ENCODE results near the gene CCDC85B. TPM values are rescaled to one million over a fixed set of nuclear protein-coding genes. Genes with fewer than 3 reads are reported as not detected.
A peak's percentile ranks its signal among the peaks of the same experiment; 100 is the strongest.

Gene CCDC85B
- total RNA-seq, 2 experiments from 2014 or later, result 68.8 to 72.4 TPM

DNA sequence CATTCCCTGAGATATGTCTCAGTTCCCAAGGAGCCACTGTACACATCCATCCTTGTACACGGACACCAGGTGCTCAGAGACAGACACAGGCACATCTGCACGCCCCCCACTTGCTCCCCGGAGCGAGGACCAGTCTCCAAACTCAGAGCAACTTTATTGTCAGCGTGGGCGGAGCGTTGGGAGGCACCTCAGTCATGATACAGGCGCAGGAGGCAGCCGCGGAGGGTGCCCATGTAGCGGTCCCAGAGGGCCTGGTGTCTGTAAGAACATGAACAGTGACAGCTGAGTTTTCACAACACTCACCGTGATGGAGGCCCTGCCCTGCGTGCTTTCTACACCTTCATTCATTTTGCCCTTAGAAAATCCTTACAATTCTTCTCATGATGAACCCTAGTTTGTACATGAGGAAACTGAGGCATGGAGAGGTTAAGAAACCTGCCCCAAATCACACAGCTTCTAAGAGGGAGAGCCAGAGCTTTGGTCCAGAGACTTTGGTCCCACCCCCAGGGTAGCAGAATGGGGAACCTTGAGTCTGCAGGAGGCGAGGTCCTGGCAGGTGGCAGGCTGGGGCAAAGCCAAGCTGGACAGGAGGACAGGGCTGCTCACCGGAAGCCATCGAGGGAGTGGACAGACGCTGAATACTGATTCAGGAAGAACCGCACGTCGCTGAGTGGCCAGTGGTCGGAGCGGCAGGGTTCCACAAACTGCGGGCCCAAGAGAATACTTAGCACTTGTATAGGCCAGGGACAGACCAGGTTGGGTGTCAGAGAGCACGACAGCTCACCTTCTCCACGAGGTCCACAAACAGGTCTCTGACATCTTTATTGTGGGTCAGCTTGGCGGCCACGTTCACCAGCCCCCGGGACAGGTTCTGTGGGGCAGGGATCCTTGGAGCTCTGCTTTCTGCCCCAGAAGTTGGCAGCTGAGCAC lies 6.4 kb upstream of the CCDC85B start:
- CTCF ChIA-PET, result interaction anchor here (0.6 to 10.5 kb wide), 55 partner anchors 7 to 277 kb away, joined by 3 to 283 read pairs (median 7); partner anchors contain the start of genes BANF1, C11orf68, CFL1 and CST6
- POLR2A ChIA-PET, result interaction anchor here (0.6 to 28.1 kb wide), 9 partner anchors 7 to 185 kb away, joined by 3 to 560 read pairs (median 5); partner anchors contain the start of genes CFL1, EFEMP2, FOSL1 and KAT5
- Mint-ChIP-seq H3K9me3 (no peaks in the 10 kb centered on the region), H3K4me1 (ENCODE audit: low read depth) (peaks cover 52% of the 10 kb centered on the region), H3K27ac (peak overlapping the region; percentile 77), H3K4me3 (no peak overlapping the region), H3K27me3 (no peaks in the 10 kb centered on the region), H3K36me3 (ENCODE audit: low read depth) (peaks cover 33% of the 10 kb centered on the region)
- ATAC-seq (no peak), DNase-seq (no peak)
- TF ChIP-seq, protein P1, sequence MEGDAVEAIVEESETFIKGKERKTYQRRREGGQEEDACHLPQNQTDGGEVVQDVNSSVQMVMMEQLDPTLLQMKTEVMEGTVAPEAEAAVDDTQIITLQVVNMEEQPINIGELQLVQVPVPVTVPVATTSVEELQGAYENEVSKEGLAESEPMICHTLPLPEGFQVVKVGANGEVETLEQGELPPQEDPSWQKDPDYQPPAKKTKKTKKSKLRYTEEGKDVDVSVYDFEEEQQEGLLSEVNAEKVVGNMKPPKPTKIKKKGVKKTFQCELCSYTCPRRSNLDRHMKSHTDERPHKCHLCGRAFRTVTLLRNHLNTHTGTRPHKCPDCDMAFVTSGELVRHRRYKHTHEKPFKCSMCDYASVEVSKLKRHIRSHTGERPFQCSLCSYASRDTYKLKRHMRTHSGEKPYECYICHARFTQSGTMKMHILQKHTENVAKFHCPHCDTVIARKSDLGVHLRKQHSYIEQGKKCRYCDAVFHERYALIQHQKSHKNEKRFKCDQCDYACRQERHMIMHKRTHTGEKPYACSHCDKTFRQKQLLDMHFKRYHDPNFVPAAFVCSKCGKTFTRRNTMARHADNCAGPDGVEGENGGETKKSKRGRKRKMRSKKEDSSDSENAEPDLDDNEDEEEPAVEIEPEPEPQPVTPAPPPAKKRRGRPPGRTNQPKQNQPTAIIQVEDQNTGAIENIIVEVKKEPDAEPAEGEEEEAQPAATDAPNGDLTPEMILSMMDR (IDR thresholded peaks at IDR 0.05), result no peak
- intact Hi-C loops (cut with micrococcal nuclease), result no loop called here

DNA sequence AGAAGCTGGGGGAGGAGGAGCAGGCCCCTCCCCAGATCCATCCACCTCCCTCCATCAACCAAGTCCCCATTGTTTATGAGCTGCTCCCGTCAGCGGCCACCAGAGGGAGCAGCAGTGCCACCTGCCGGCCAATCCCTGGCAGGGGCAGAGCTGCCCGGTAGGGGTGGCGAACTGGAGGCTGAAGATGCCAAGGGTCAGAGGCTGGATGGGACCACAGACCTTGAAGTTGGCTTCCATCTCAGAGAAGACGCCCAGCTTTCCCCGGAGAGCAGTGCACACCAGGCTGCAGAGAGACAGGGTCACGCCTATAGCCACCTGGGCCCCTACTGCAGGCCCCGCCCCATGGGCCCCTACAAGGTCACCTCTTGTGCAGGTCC lies 5.8 kb upstream of the CCDC85B start:
- POLR2A ChIA-PET, result interaction anchor here (0.6 to 28.1 kb wide), 10 partner anchors 8 to 184 kb away, joined by 3 to 560 read pairs (median 6); partner anchors contain the start of genes CFL1, EFEMP2, FOSL1 and KAT5
- CTCF ChIA-PET, result interaction anchor here (0.6 to 10.5 kb wide), 57 partner anchors 8 to 259 kb away, joined by 3 to 283 read pairs (median 7); partner anchors contain the start of genes BANF1, C11orf68, CFL1 and CST6
- intact Hi-C loops (cut with micrococcal nuclease), result loop anchor here (5.0 kb wide), 2 partner anchors 43 to 103 kb away; no protein-coding TSS in a partner anchor
- no peaks in the 10 kb centered on the region for H3K27me3 Mint-ChIP-seq
- ATAC-seq (peak; percentile 52), DNase-seq (peak; percentile 86)
- H3K9me3 Mint-ChIP-seq, result no peaks in the 10 kb centered on the region
- no peak overlapping the region for H3K4me3 Mint-ChIP-seq
- TF ChIP-seq, protein P1 (IDR thresholded peaks at IDR 0.05), result peak; percentile 99
- peaks cover 33% of the 10 kb centered on the region for H3K36me3 Mint-ChIP-seq (ENCODE audit: low read depth)
- H3K27ac Mint-ChIP-seq, result peak overlapping the region; percentile 77
- H3K4me1 Mint-ChIP-seq (ENCODE audit: low read depth), result peaks cover 51% of the 10 kb centered on the region

DNA sequence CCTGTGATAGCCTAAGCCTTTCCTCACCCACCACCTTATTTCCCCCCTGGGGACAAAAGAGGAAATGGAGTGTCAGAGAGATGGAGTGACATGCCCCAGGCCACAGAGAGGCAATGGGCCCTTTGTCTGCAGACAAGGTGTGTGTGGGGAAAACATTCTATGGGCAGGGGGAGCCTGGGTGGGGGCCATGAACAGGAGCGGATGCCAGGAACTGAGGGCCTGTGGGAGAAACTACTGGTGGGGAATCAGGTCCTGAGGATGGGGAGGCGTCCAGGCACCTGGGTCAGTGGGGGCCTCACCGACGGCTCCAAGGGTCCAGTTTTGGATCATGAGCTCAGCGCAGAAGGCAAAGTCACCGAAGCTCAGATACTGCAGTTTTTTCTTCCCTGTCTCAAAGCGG lies 5.2 kb upstream of the CCDC85B start:
- ChIA-PET CTCF (interaction anchor here (0.6 to 10.5 kb wide), 48 partner anchors 9 to 1075 kb away, joined by 3 to 283 read pairs (median 8); partner anchors contain the start of genes BANF1, C11orf68, CFL1 and EFEMP2), POLR2A (interaction anchor here (0.7 to 28.1 kb wide), 8 partner anchors 9 to 183 kb away, joined by 3 to 560 read pairs (median 6); partner anchors contain the start of genes CFL1, EFEMP2, FOSL1 and KAT5)
- H3K4me1 Mint-ChIP-seq (ENCODE audit: low read depth), result peaks cover 51% of the 10 kb centered on the region
- H3K27me3 Mint-ChIP-seq, result no peaks in the 10 kb centered on the region
- H3K4me3 Mint-ChIP-seq, result no peak overlapping the region
- no peak for DNase-seq
- TF ChIP-seq, protein P1 (IDR thresholded peaks at IDR 0.05), result no peak
- H3K36me3 Mint-ChIP-seq (ENCODE audit: low read depth), result peaks cover 33% of the 10 kb centered on the region
- ATAC-seq, result no peak
- H3K27ac Mint-ChIP-seq, result peak overlapping the region; percentile 30
- H3K9me3 Mint-ChIP-seq, result no peaks in the 10 kb centered on the region
- intact Hi-C loops (cut with micrococcal nuclease), result loop anchor here (5.0 kb wide), 2 partner anchors 42 to 102 kb away; no protein-coding TSS in a partner anchor

DNA sequence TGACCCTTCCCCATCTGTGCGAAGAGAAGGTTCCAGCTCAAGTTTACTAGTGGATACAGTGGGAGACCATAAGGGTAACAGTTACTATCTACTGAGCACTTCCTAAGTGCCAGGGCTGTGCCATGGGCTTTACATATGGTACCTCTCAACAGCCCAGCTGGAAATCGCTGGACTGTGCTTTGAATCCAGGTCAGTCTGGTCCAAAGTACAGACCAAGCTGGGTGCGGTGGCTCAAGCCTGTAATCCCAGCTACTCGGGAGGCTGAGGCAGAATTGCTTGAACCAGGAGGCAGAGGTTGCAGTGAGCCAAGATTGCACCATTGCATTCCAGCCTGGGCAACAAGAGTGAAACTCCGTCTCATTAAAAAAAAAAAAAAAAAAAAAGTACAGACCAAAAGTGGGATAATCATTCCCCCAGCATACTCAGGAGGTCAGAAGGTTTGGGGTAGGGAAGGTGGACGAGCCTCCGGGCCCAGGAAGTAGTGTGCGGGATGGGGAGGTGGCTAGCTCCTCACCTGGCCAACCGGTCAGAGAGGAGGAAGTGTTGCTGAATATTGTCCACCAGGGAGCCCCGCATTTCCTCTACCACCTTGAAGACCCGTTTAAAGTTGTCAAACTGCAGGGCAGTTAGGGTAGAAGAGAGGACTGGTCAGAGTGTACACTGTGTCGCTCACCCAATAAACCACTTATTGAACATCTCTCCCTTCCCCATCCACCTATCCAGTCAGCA lies 4.5 kb upstream of the CCDC85B start:
- intact Hi-C loops (cut with micrococcal nuclease), result loop anchor here (5.0 kb wide), 2 partner anchors 41 to 101 kb away; no protein-coding TSS in a partner anchor
- no peak for DNase-seq
- peaks cover 28% of the 10 kb centered on the region for H3K36me3 Mint-ChIP-seq (ENCODE audit: low read depth)
- POLR2A ChIA-PET, result interaction anchor here (1.4 to 28.1 kb wide), 4 partner anchors 9 to 26 kb away, joined by 5 to 560 read pairs (median 8); partner anchors contain the start of genes CFL1, EFEMP2, FOSL1 and MUS81
- no peaks in the 10 kb centered on the region for H3K9me3 Mint-ChIP-seq
- no peak overlapping the region for H3K27ac Mint-ChIP-seq
- H3K4me1 Mint-ChIP-seq (ENCODE audit: low read depth), result peaks cover 46% of the 10 kb centered on the region
- CTCF ChIA-PET, result interaction anchor here (0.7 to 10.5 kb wide), 30 partner anchors 7 to 1076 kb away, joined by 3 to 283 read pairs (median 14); partner anchors contain the start of genes AP5B1, BANF1, CFL1 and CTSW
- TF ChIP-seq, protein P1 (IDR thresholded peaks at IDR 0.05), result no peak
- no peaks in the 10 kb centered on the region for H3K27me3 Mint-ChIP-seq
- peak overlapping the region; percentile 94 for H3K4me3 Mint-ChIP-seq
- ATAC-seq, result no peak

All from activated CD8-positive, alpha-beta T cell treated with anti-CD3 and anti-CD28 coated beads for 36 hours (primary cell).